ENCODE results near the gene KCNH1. TPM values are rescaled to one million over a fixed set of nuclear protein-coding genes. Genes with fewer than 3 reads are reported as not detected.

Gene KCNH1
- total and polyA plus RNA-seq, 4 donors = not detected

DNA sequence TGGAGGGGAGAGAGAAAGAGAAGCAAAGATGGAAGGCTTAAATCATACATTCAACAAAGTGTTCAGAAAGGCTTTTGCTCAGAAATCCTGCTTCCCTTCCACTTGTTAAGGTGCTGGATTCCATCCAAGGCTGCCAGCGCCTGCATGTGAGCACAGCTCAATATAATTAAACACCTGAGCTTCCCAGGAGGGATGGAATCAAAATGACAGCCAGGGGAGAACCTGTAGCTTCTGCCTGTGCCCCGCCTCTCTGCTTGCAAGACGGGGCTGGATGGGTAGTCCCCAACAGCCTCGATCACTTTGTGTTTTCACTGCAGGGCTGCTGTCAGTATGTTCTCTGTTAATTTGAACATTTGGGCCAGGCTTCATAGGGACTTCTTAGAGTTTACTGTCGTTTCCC lies 225.7 kb downstream of the KCNH1 start (continued):
- no peak for TF ChIP-seq HNF4A (conservative IDR thresholded peaks at IDR 0.05)
- no peak for TF ChIP-seq GABPA (IDR thresholded peaks at IDR 0.05 in 1 of 2, conservative IDR thresholded peaks at IDR 0.05 in 1 of 2)
- no peak for TF ChIP-seq YY1 (IDR thresholded peaks at IDR 0.05)
- TF ChIP-seq FOXA1 (IDR thresholded peaks at IDR 0.05) = no peak
- TF ChIP-seq, protein P1, sequence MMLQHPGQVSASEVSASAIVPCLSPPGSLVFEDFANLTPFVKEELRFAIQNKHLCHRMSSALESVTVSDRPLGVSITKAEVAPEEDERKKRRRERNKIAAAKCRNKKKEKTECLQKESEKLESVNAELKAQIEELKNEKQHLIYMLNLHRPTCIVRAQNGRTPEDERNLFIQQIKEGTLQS (IDR thresholded peaks at IDR 0.05) = no peak
- TF ChIP-seq RAD21 (IDR thresholded peaks at IDR 0.05) = no peak
- TF ChIP-seq RXRA (IDR thresholded peaks at IDR 0.05) = no peak
- TF ChIP-seq TAF1 (conservative IDR thresholded peaks at IDR 0.05) = no peak
- no peak for TF ChIP-seq HNF4G (IDR thresholded peaks at IDR 0.05)

DNA sequence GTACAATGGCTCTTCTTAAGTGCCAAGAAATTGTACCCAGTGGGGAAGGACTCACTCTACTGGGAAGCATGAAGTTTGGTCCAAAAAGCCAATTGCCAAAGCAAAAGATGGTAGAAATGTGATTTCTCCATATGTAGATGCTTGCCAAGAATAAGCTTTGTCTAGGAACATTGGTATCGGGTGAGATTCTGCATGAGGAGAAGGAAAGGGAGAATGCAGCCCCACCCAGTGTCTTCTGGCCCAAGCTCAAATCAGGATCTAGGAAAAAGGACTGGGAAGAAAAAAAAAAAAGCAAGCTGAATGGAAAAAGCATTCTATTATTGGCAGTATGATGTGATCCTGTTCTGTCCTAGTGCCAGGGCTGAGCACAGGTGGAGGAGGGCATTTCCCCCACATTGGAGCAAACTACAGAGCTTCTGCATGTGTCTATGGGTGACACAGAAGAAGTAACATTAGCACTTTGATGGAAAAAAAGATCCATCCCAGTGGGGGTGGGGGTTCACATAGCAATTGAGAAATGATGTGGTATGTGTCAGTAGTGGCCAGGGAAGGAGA lies 226.6 kb downstream of the KCNH1 start:
- 63% methylated on average over 1 of the region's 1 CpG for WGBS
- TF ChIP-seq EGR1 (IDR thresholded peaks at IDR 0.05; ENCODE audit: low read depth in 2 of 2) = no peak
- DNase-seq (ENCODE audit: low spot score) = no peak

DNA sequence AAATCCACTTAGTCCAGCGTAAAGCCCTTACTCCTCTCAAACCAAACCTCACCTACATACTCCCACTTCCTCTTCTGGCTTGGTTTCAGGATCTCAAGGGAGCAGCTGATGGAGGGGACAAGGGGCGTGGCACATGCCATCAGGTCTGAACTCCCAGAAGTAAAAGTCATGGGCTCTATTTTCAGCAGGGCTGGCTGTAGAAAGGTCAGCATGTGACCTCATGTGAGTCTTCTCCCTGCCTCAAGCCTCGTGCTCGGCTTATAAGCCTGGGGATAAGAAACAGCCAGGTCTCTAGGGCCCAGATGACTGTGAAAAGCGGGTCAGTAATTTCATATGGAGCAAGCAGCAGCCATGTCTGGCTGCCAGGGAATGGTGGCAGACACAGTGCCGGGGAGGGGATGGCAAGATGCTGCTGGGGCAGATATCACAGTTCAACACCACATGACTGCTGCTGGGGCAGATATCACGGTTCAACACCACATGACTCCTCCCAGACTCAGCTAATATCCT lies 227.9 kb downstream of the KCNH1 start:
- WGBS = 77% methylated on average over 7 of the region's 7 CpGs

More for the DNA sequence above, 226.6 kb downstream of the KCNH1 start:
- Histone ChIP-seq H3K4me3 (ENCODE audit: low read depth in 1 of 3, low read length in 3 of 3) (no peak overlapping the region), H3K36me3 (ENCODE audit: control insufficient read depth in 4 of 4, insufficient read depth in 3 of 4, low read depth in 1 of 4, low read length in 3 of 4) (no peaks in the 10 kb centered on the region), H3K4me1 (ENCODE audit: control insufficient read depth in 4 of 4, insufficient read depth in 4 of 4, low read length in 3 of 4) (peaks cover 8 to 34% (median 28%) of the 10 kb centered on the region in 4 donors), H3K9me3 (ENCODE audit: control insufficient read depth in 4 of 4, low read length in 3 of 4) (no peaks in the 10 kb centered on the region), H3K9ac (ENCODE audit: low read depth in 1 of 2, low read length in 2 of 2) (no peak overlapping the region), H3K27me3 (ENCODE audit: control insufficient read depth in 4 of 4, insufficient read depth in 4 of 4, low read length in 3 of 4) (no peaks in the 10 kb centered on the region), H3K27ac (ENCODE audit: low read depth in 1 of 2, low read length in 2 of 2) (no peak overlapping the region)

More for the DNA sequence above, 227.9 kb downstream of the KCNH1 start:
- Histone ChIP-seq H3K36me3 (ENCODE audit: control insufficient read depth in 4 of 4, insufficient read depth in 3 of 4, low read depth in 1 of 4, low read length in 3 of 4) (no peaks in the 10 kb centered on the region), H3K27ac (ENCODE audit: low read depth in 1 of 2, low read length in 2 of 2) (no peak overlapping the region), H3K9ac (ENCODE audit: low read depth in 1 of 2, low read length in 2 of 2) (no peak overlapping the region), H3K4me3 (ENCODE audit: low read depth in 1 of 3, low read length in 3 of 3) (no peak overlapping the region), H3K9me3 (ENCODE audit: control insufficient read depth in 4 of 4, low read length in 3 of 4) (no peaks in the 10 kb centered on the region), H3K27me3 (ENCODE audit: control insufficient read depth in 4 of 4, insufficient read depth in 4 of 4, low read length in 3 of 4) (no peaks in the 10 kb centered on the region), H3K4me1 (ENCODE audit: control insufficient read depth in 4 of 4, insufficient read depth in 4 of 4, low read length in 3 of 4) (peaks cover 6 to 32% (median 27%) of the 10 kb centered on the region in 4 donors)
- TF ChIP-seq RXRA (IDR thresholded peaks at IDR 0.05) = no peak
- no peak for TF ChIP-seq GABPA (IDR thresholded peaks at IDR 0.05 in 1 of 2, conservative IDR thresholded peaks at IDR 0.05 in 1 of 2)
- no peak for TF ChIP-seq JUND (IDR thresholded peaks at IDR 0.05)
- TF ChIP-seq, protein P1 (IDR thresholded peaks at IDR 0.05) = no peak
- TF ChIP-seq, protein P2, sequence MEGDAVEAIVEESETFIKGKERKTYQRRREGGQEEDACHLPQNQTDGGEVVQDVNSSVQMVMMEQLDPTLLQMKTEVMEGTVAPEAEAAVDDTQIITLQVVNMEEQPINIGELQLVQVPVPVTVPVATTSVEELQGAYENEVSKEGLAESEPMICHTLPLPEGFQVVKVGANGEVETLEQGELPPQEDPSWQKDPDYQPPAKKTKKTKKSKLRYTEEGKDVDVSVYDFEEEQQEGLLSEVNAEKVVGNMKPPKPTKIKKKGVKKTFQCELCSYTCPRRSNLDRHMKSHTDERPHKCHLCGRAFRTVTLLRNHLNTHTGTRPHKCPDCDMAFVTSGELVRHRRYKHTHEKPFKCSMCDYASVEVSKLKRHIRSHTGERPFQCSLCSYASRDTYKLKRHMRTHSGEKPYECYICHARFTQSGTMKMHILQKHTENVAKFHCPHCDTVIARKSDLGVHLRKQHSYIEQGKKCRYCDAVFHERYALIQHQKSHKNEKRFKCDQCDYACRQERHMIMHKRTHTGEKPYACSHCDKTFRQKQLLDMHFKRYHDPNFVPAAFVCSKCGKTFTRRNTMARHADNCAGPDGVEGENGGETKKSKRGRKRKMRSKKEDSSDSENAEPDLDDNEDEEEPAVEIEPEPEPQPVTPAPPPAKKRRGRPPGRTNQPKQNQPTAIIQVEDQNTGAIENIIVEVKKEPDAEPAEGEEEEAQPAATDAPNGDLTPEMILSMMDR (IDR thresholded peaks at IDR 0.05; ENCODE audit: low read depth, low read length, missing input control) = no peak
- no peak for TF ChIP-seq EGR1 (IDR thresholded peaks at IDR 0.05; ENCODE audit: low read depth in 2 of 2)
- no peak for TF ChIP-seq FOXA1 (IDR thresholded peaks at IDR 0.05)
- TF ChIP-seq FOXA2 (IDR thresholded peaks at IDR 0.05) = no peak
- TF ChIP-seq NR2F2 (IDR thresholded peaks at IDR 0.05) = no peak
- no peak for TF ChIP-seq RAD21 (IDR thresholded peaks at IDR 0.05)
- no peak for TF ChIP-seq SP1 (IDR thresholded peaks at IDR 0.05)
- TF ChIP-seq HNF4A (conservative IDR thresholded peaks at IDR 0.05) = no peak
- TF ChIP-seq, protein P3, sequence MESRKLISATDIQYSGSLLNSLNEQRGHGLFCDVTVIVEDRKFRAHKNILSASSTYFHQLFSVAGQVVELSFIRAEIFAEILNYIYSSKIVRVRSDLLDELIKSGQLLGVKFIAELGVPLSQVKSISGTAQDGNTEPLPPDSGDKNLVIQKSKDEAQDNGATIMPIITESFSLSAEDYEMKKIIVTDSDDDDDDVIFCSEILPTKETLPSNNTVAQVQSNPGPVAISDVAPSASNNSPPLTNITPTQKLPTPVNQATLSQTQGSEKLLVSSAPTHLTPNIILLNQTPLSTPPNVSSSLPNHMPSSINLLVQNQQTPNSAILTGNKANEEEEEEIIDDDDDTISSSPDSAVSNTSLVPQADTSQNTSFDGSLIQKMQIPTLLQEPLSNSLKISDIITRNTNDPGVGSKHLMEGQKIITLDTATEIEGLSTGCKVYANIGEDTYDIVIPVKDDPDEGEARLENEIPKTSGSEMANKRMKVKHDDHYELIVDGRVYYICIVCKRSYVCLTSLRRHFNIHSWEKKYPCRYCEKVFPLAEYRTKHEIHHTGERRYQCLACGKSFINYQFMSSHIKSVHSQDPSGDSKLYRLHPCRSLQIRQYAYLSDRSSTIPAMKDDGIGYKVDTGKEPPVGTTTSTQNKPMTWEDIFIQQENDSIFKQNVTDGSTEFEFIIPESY (IDR thresholded peaks at IDR 0.05) = no peak
- TF ChIP-seq, protein P4, sequence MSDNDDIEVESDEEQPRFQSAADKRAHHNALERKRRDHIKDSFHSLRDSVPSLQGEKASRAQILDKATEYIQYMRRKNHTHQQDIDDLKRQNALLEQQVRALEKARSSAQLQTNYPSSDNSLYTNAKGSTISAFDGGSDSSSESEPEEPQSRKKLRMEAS (IDR thresholded peaks at IDR 0.05) = no peak
- no peak for DNase-seq (ENCODE audit: low spot score)
